Rectal smooth muscle tissue (tissue), 1 donor: ENCODE results near the gene ZNF28.
"Not testable (repeated sequence)": the region's sequence is repeated elsewhere in the genome, so short reads cannot be mapped to it uniquely, and the experiment has no call there.

Source experiments
- H3K27ac ChIP-seq: one replicate; pipeline ENCODE4 v1.7.0; 2013; ENCODE audit warnings: low read depth, low read length, inconsistent platforms
- H3K27me3 ChIP-seq: one replicate; pipeline ENCODE4 v1.7.0; 2013; ENCODE audit warnings: low read length; ENCODE audit not compliant: control insufficient read depth, insufficient read depth
- H3K36me3 ChIP-seq: one replicate; pipeline ENCODE4 v1.7.0; 2013; ENCODE audit warnings: low read length; ENCODE audit not compliant: control insufficient read depth, insufficient read depth
- H3K4me1 ChIP-seq: one replicate; pipeline ENCODE4 v1.7.0; 2013; ENCODE audit warnings: low read length; ENCODE audit not compliant: control insufficient read depth, insufficient read depth
- H3K4me3 ChIP-seq: one replicate; pipeline ENCODE4 v1.7.0; 2013; ENCODE audit warnings: low read length
- H3K9ac ChIP-seq: one replicate; pipeline ENCODE4 v1.7.0; 2013; ENCODE audit warnings: low read length

The ZNF28 gene

DNA sequence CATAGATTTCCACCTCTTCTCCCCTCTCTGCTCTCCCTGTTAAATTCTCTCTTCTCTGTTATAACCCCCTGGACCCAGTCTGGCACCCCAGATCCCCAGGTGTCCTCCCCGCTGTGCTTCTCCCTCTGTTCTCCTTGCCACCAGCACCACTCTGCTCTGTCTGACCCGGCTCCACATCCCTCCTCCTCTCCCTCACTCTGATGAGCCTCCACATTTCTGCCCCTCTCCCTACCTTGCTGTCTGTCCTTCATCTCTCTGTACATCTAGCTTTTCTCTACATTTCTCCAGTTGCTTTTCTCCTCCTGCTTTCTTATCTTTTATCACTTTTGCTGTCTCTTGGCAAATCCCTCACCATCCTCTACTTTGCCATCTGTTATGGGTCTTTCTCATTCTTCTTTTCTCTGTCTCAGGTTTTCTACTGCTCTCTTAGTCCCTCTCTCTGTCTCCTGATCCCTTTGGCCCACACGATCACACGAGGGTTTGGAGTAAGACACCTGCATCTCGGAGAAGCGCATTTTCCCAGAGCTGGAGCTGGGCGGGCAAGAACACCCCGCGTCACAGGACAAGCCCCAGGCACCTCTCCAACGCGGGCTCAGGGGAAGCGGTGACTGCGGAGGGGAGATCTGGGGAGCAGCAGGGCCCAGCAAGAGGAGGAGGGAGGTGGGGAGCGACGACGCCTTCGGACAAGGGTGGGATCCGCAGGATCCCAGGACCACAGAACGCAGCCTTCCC is 795 bp downstream of the ZNF28 start:
- not testable (repeated sequence) for H3K27ac ChIP-seq

DNA sequence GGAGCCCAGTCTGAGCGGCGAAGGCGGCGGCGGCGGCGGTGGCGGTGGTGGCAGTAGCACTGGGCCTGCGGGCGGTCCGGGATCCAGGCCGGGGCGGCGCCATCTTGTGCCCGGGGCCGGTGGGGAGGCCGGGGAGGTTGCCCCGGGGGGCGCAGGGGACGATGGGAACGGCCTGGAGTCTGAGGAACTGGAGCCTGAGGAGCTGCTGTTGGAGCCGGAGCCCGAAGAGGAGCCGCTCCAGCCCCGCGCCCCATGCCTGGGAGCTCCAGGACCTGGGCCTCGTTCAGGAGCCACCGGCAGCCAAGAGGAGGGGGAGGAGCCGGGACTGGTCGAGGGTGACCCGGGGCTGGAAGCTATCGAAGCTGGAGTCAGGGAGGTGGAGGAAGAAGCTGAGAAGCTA is 11.6 kb downstream of the ZNF28 start:
- Histone ChIP-seq H3K27me3 (no peaks in the 10 kb centered on the region), H3K36me3 (peaks cover 4% of the 10 kb centered on the region), H3K4me1 (no peaks in the 10 kb centered on the region), H3K27ac (no peak overlapping the region), H3K4me3 (no peak overlapping the region), H3K9ac (no peak overlapping the region)

More for the DNA sequence above, 795 bp downstream of the ZNF28 start:
- not testable (repeated sequence) for H3K27me3 ChIP-seq, H3K36me3 ChIP-seq, H3K4me1 ChIP-seq
- Histone ChIP-seq H3K9ac (peak overlapping the region; percentile 61), H3K4me3 (peak overlapping the region; percentile 61)

GRCh38 chr19:52799950-52800640 is 21.3 kb downstream of the ZNF28 start:
- H3K27me3 ChIP-seq, H3K4me3 ChIP-seq, H3K4me1 ChIP-seq, H3K9ac ChIP-seq, H3K27ac ChIP-seq: not testable (repeated sequence)
- peaks cover 26% of the 10 kb centered on the region for H3K36me3 ChIP-seq

DNA sequence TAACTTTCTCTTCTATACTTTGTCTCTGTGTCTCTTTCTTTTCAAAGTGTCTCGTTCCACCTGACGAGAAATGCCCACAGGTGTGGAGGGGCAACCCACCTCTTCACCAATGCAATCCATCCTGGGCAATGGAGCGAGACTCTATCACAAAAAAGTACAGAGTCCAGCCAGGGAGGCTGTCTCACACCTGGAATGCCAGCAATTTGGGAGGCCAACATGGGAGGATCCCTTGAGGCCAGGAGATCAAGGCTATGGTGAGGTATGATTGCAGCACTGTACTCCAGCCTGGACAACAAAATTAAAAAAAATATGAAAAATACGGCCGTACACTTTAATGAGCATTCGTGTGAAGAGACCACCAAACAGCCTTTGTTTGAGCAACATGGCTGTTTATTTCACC is 32.0 kb downstream of the ZNF28 start:
- no peak overlapping the region for H3K27ac ChIP-seq
- H3K4me1 ChIP-seq: no peaks in the 10 kb centered on the region

DNA sequence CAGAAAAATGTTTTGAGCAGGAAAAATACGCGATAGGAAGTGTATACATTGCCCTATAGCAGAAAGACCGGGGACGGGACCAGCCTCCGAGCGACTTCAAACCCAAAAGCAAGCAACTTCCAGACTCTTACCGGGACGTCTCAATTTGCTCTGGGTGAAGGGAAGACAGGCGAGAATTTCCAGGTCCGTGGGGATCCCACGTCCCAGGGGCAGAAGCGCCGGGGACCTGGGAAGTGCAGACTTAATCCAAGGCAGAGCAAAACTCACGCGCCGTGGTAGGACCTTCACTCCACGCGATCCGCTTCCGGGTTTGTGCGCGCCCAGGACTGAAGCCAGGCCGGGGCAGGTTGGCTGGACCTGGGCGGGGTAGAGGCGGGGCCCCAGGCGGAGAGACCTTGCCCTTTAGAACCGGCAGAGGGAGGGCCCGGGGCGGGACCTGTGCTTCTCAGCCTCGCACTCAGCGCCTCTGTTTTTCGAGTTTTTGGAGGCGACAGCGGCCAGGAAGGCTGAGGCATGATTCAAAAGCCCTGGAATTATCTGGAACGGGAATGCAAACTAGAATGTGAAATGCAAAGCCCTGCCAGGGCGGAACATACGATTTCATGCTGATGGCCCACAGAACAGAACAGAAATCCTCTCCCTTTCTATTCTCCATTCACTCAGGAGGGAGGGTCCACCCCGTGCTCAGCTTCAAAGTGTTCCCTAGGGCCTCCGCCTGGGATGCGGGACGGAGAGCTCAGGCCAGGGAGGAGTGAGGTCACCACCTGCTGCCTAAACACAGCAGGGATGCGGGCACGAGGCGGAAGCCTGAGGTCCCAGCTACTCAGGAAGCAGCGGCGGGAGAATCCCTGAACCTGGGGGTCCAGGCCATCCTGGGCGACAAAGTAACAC is 34.7 kb downstream of the ZNF28 start, which contains the start of gene ZNF600:
Gene ZNF600 (minus strand): TSS at position 328 of the 891 bp plus-strand sequence. CDS start 7,903 bp downstream, outside the sequence.
- not testable (repeated sequence) for H3K27me3 ChIP-seq, H3K36me3 ChIP-seq, H3K4me1 ChIP-seq
- peak within 1 kb of the TSS; percentile 79 for H3K4me3 ChIP-seq
- peak within 1 kb of the TSS; percentile 51 for H3K27ac ChIP-seq
- peak within 1 kb of the TSS; percentile 57 for H3K9ac ChIP-seq

More for the DNA sequence above, 32.0 kb downstream of the ZNF28 start:
- H3K9ac ChIP-seq: no peak overlapping the region
- H3K36me3 ChIP-seq: no peaks in the 10 kb centered on the region
- H3K4me3 ChIP-seq: no peak overlapping the region
- H3K27me3 ChIP-seq: no peaks in the 10 kb centered on the region

- Histone ChIP-seq H3K4me1 (no peaks in the 10 kb centered on the region), H3K9ac (peak overlapping the region; percentile 57), H3K27me3 (no peaks in the 10 kb centered on the region), H3K27ac (peak overlapping the region; percentile 51), H3K4me3 (peak overlapping the region; percentile 79), H3K36me3 (no peaks in the 10 kb centered on the region)
These were observed 35.4 kb downstream of the ZNF28 start for GRCh38 chr19:52786078-52786463.

DNA sequence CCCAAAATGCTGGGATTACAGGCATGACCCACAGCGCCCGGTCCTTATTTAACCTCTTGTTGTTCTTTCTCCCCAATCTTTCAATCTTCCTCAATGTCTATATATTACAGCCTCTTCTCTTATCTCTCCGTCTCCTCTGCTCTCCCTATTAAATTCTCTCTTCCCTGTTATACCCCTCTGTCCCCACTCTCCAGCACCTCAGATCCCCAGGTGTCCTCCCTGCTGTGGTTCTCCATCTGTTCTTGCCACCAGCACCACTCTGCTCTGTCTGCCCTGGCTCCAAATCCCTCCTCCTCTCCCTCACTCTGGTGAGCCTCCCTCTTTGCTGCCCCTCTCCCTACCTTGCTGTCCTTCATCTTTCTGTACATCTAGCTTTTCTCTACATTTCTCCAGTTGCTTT is 35.9 kb downstream of the ZNF28 start:
- H3K27ac ChIP-seq: no peak overlapping the region
- no peaks in the 10 kb centered on the region for H3K4me1 ChIP-seq
- no peaks in the 10 kb centered on the region for H3K27me3 ChIP-seq
- no peak overlapping the region for H3K4me3 ChIP-seq
- H3K36me3 ChIP-seq: peaks cover 2% of the 10 kb centered on the region
- H3K9ac ChIP-seq: no peak overlapping the region

DNA sequence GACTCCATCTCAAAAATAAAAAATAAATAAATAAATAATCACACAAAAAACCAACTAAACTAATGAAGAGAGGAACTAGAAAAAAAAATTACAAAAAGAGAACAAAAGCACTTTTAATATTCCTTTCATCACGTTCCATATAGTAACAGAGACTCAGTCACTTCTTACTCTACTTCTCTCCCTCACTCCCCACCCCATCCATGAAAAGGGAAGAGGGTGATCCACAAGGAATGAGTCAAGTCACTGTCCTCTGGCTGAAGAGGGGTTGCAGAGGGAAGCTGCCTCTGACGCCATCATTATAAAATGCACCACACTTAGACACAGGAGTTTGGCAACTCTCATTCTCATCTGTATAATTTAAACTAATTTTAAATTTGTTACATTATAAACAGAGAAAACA is 38.6 kb downstream of the ZNF28 start:
- H3K9ac ChIP-seq, H3K4me1 ChIP-seq, H3K4me3 ChIP-seq, H3K27me3 ChIP-seq, H3K36me3 ChIP-seq, H3K27ac ChIP-seq: not testable (repeated sequence)

DNA sequence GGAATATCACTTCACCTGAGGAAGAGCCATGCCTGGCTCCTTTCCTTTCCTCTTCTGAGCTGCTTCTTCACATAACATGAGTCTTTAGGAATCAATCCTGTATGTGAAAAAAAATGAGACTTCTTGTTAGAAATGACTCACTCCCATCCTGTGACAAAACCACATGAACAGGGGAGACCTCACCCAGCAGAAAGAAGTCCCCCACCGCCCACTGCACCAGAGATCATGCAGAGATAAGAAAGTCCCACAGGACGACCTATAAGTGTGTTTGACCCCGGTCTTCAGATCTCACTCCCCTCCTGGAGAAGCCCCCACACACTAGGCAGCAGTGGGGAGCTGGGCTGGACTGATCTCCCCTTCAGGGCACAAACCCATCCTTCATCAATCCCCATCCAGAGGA is 42.6 kb downstream of the ZNF28 start:
- Histone ChIP-seq H3K27me3 (no peaks in the 10 kb centered on the region), H3K4me1 (no peaks in the 10 kb centered on the region), H3K4me3 (no peak overlapping the region), H3K27ac (no peak overlapping the region), H3K9ac (no peak overlapping the region), H3K36me3 (peaks cover 6% of the 10 kb centered on the region)

GRCh38 chr19:52756447-52756846 is 65.0 kb downstream of the ZNF28 start:
- not testable (repeated sequence) for H3K4me1 ChIP-seq, H3K36me3 ChIP-seq, H3K27ac ChIP-seq, H3K4me3 ChIP-seq, H3K27me3 ChIP-seq, H3K9ac ChIP-seq

DNA sequence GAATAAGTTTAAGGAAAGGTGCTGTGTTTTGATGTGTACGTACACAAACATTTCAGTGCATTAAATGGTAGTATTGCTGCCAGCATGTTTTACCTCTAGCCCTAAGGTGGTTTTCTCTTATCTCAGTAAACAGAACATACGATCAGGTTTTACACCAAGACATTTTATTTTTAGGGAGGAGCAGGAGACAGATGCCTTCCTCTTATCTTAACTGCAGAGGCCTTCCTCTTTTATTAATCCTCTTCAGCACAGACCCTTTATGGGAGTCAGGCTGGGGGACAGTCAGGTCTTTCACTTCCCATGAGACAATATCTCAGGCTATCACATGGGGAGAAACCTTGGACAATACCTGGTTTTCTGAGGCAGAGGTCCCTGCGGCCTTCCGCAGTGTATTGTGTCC is 71.7 kb downstream of the ZNF28 start:
- no peak overlapping the region for H3K27ac ChIP-seq

DNA sequence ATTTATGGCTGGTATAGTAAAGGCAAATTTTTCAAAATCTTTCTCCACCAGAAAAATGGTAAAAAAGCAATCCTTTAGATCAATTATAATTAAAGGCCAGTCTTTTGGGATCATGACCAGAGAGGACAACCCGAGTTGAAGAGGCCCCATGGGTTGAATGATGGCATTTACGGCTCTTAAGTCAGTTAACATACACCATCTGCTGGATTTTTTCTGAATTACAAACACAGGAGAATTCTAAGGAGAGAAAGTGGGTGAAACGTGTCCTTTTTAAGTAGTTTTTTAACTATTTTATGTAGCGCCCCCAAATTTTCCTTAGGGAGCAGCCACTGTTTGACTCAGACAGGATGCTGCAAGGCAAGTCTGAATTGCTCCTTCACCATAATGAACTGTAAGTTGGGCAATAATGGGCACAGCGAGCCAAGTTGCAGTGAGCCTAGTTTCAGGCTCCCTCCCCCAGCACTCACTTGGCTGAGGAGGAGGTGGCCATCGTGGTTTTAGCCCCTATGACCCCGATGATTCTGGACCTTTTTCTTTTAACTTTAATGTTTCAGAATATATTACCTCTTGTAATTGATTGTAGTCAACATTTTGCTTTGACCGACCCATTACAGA is 73.0 kb downstream of the ZNF28 start:
- Histone ChIP-seq H3K36me3 (no peaks in the 10 kb centered on the region), H3K9ac (no peak overlapping the region), H3K27me3 (no peaks in the 10 kb centered on the region), H3K4me3 (no peak overlapping the region), H3K27ac (no peak overlapping the region), H3K4me1 (no peaks in the 10 kb centered on the region)

More for the DNA sequence above, 71.7 kb downstream of the ZNF28 start:
- H3K9ac ChIP-seq: no peak overlapping the region
- H3K27me3 ChIP-seq: no peaks in the 10 kb centered on the region
- no peak overlapping the region for H3K4me3 ChIP-seq
- no peaks in the 10 kb centered on the region for H3K4me1 ChIP-seq
- no peaks in the 10 kb centered on the region for H3K36me3 ChIP-seq
